Activated T-cell treated with anti-CD3 and anti-CD28 coated beads for 48 hours (primary cell): ENCODE data around the gene OXSM.
A peak's percentile ranks its signal among the peaks of the same experiment; 100 is the strongest.

Experiments used
- DNase-seq: peaks from one replicate; pipeline ENCODE4 v3.0.0-alpha.2; 2020; ENCODE audit warnings: low read depth

Gene OXSM

GRCh38 chr3:25789596-25790556, at the start of gene OXSM:
Gene OXSM, plus strand, starts transcription at chr3:25790090. Its CDS starts 931 bp downstream, at chr3:25791021.
- DNase-seq, result peak; percentile 91

- DNase-seq, result no peak
These were observed 45.4 kb upstream of the OXSM start for GRCh38 chr3:25744470-25744869.

- DNase-seq, result no peak
These were observed 42.9 kb upstream of the OXSM start for GRCh38 chr3:25747033-25747432.

GRCh38 chr3:25748189-25748588, 41.7 kb upstream of the OXSM start:
- DNase-seq, result no peak

- DNase-seq, result no peak
These were observed 40.8 kb upstream of the OXSM start for GRCh38 chr3:25749031-25749581.

GRCh38 chr3:25751048-25751447, 38.8 kb upstream of the OXSM start:
- DNase-seq, result no peak

- DNase-seq, result no peak
These were observed 38.2 kb upstream of the OXSM start for GRCh38 chr3:25751725-25752124.

GRCh38 chr3:25768851-25769250, 21.0 kb upstream of the OXSM start:
- no peak for DNase-seq

- no peak for DNase-seq
These were observed 14.0 kb upstream of the OXSM start for GRCh38 chr3:25775936-25776335.

- no peak for DNase-seq
These were observed 9.3 kb upstream of the OXSM start for GRCh38 chr3:25780618-25781017.

GRCh38 chr3:25781145-25781757, 8.6 kb upstream of the OXSM start:
- no peak for DNase-seq

GRCh38 chr3:25781758-25782594, 7.9 kb upstream of the OXSM start:
- DNase-seq, result no peak

GRCh38 chr3:25782636-25782937, 7.3 kb upstream of the OXSM start:
- no peak for DNase-seq

- peak; percentile 84 for DNase-seq
These were observed 6.8 kb upstream of the OXSM start, which contains the start of gene NGLY1 for GRCh38 chr3:25782938-25783660. Gene NGLY1, minus strand, starts transcription at chr3:25783443. Its CDS starts 53 bp downstream, at chr3:25783390.

GRCh38 chr3:25783661-25784512, 6.0 kb upstream of the OXSM start:
- no peak for DNase-seq

GRCh38 chr3:25784971-25785370, 4.9 kb upstream of the OXSM start:
- no peak for DNase-seq

GRCh38 chr3:25785826-25786225, 4.1 kb upstream of the OXSM start:
- DNase-seq, result no peak

- DNase-seq, result no peak
These were observed 2.2 kb upstream of the OXSM start for GRCh38 chr3:25787689-25788088.

- no peak for DNase-seq
These were observed 688 bp upstream of the OXSM start for GRCh38 chr3:25789209-25789595.

- DNase-seq, result no peak
These were observed 11.9 kb downstream of the OXSM start for GRCh38 chr3:25801786-25802185.

GRCh38 chr3:25803833-25804232, 13.9 kb downstream of the OXSM start:
- no peak for DNase-seq
